ENCODE results near the gene PML. TPM values are rescaled to one million over a fixed set of nuclear protein-coding genes. Genes with fewer than 3 reads are reported as not detected.

Gene PML
- polyA plus RNA-seq, 1 donor (not counting 4 experiments of a cell fraction or from before 2014, with no cell fraction given), result 20.5 TPM

- H3K4me1 ChIP-seq (ENCODE audit: control insufficient read depth, extremely low read depth, insufficient read depth, low read length), result peaks cover 3% of the 10 kb centered on the region
These were observed 45.1 kb downstream of the PML start for GRCh38 chr15:74039656-74040010.

GRCh38 chr15:74040109-74040850 lies 45.8 kb downstream of the PML start:
- H3K27ac ChIP-seq (ENCODE audit: control insufficient read depth, insufficient read depth, low read length), result no peak overlapping the region
- FAIRE-seq, result no peak
- TF ChIP-seq CTCF (optimal IDR thresholded peaks at IDR 0.05 in 1 of 3, IDR thresholded peaks at IDR 0.05 in 1 of 3, conservative IDR thresholded peaks at IDR 0.05 in 1 of 3; ENCODE audit: extremely low read depth in 1 of 3, insufficient read depth in 2 of 3, low read length in 3 of 3) (no peak), EZH2 (IDR thresholded peaks at IDR 0.05; ENCODE audit: low read length) (no peak)
- H3K9me3 ChIP-seq (ENCODE audit: control insufficient read depth, low read depth, low read length), result no peaks in the 10 kb centered on the region
- dilution Hi-C loops (cut with MboI; ENCODE audit: extremely low pct_ligation_motif_present, low sequenced_read_pairs), result no loop called here
- H3K4me3 ChIP-seq (ENCODE audit: control insufficient read depth in 2 of 3, extremely low read depth in 1 of 3, insufficient read depth in 2 of 3, low read depth in 1 of 3, low read length in 3 of 3), result no peak overlapping the region
- H3K27me3 ChIP-seq (ENCODE audit: control insufficient read depth, extremely low read depth, insufficient read depth, low read length), result no peaks in the 10 kb centered on the region
- no peaks in the 10 kb centered on the region for H3K9me1 ChIP-seq (ENCODE audit: control insufficient read depth, extremely low read depth, insufficient read depth, low read length)
- no peak overlapping the region for H3K4me2 ChIP-seq (ENCODE audit: control insufficient read depth, extremely low read depth, insufficient read depth, low read depth, low read length)
- H2AFZ ChIP-seq (ENCODE audit: control insufficient read depth, low read length), result no peak overlapping the region
- DNase-seq (ENCODE audit: low read depth, low spot score), result no peak
- no peak overlapping the region for H3K9ac ChIP-seq (ENCODE audit: control insufficient read depth, extremely low read depth, insufficient read depth, low read length)
- H3K36me3 ChIP-seq (ENCODE audit: control insufficient read depth in 2 of 2, extremely low read depth in 1 of 2, insufficient read depth in 2 of 2, low read length in 2 of 2), result peaks cover 19 to 33% of the 10 kb centered on the region in 2 experiments
- H3K79me2 ChIP-seq (ENCODE audit: control insufficient read depth, insufficient read depth, low read length), result no peaks in the 10 kb centered on the region
- peaks cover 3% of the 10 kb centered on the region for H3K4me1 ChIP-seq (ENCODE audit: control insufficient read depth, extremely low read depth, insufficient read depth, low read length)
- H4K20me1 ChIP-seq (ENCODE audit: control insufficient read depth, extremely low read depth, insufficient read depth, low read length), result peaks cover 2% of the 10 kb centered on the region

More at GRCh38 chr15:74039656-74040010, 45.1 kb downstream of the PML start:
- Histone ChIP-seq H3K4me3 (ENCODE audit: control insufficient read depth in 2 of 3, extremely low read depth in 1 of 3, insufficient read depth in 2 of 3, low read depth in 1 of 3, low read length in 3 of 3) (no peak overlapping the region), H3K27ac (ENCODE audit: control insufficient read depth, insufficient read depth, low read length) (no peak overlapping the region), H4K20me1 (ENCODE audit: control insufficient read depth, extremely low read depth, insufficient read depth, low read length) (no peaks in the 10 kb centered on the region), H3K9ac (ENCODE audit: control insufficient read depth, extremely low read depth, insufficient read depth, low read length) (no peak overlapping the region), H3K27me3 (ENCODE audit: control insufficient read depth, extremely low read depth, insufficient read depth, low read length) (no peaks in the 10 kb centered on the region), H3K79me2 (ENCODE audit: control insufficient read depth, insufficient read depth, low read length) (no peaks in the 10 kb centered on the region), H3K36me3 (ENCODE audit: control insufficient read depth in 2 of 2, extremely low read depth in 1 of 2, insufficient read depth in 2 of 2, low read length in 2 of 2) (peaks cover 21 to 36% of the 10 kb centered on the region in 2 experiments), H3K4me2 (ENCODE audit: control insufficient read depth, extremely low read depth, insufficient read depth, low read depth, low read length) (no peak overlapping the region), H3K9me1 (ENCODE audit: control insufficient read depth, extremely low read depth, insufficient read depth, low read length) (no peaks in the 10 kb centered on the region), H3K9me3 (ENCODE audit: control insufficient read depth, low read depth, low read length) (no peaks in the 10 kb centered on the region), H2AFZ (ENCODE audit: control insufficient read depth, low read length) (no peak overlapping the region)
- TF ChIP-seq EZH2 (IDR thresholded peaks at IDR 0.05; ENCODE audit: low read length), result no peak
- no peak for TF ChIP-seq CTCF (optimal IDR thresholded peaks at IDR 0.05 in 1 of 3, IDR thresholded peaks at IDR 0.05 in 1 of 3, conservative IDR thresholded peaks at IDR 0.05 in 1 of 3; ENCODE audit: extremely low read depth in 1 of 3, insufficient read depth in 2 of 3, low read length in 3 of 3)
- FAIRE-seq (no peak), DNase-seq (ENCODE audit: low read depth, low spot score) (no peak)
- dilution Hi-C loops (cut with MboI; ENCODE audit: extremely low pct_ligation_motif_present, low sequenced_read_pairs), result no loop called here

Measured in keratinocyte (primary cell).